NCI-H748 (cell line): ENCODE results near the gene MORN4.
A peak's percentile ranks its signal among the peaks of the same experiment; 100 is the strongest.

Source experiments
- DNase-seq: peaks from one replicate; lab custom pipeline; 2025; ENCODE audit not compliant: unreplicated experiment; lab: John Stamatoyannopoulos, UW

The MORN4 gene

DNA sequence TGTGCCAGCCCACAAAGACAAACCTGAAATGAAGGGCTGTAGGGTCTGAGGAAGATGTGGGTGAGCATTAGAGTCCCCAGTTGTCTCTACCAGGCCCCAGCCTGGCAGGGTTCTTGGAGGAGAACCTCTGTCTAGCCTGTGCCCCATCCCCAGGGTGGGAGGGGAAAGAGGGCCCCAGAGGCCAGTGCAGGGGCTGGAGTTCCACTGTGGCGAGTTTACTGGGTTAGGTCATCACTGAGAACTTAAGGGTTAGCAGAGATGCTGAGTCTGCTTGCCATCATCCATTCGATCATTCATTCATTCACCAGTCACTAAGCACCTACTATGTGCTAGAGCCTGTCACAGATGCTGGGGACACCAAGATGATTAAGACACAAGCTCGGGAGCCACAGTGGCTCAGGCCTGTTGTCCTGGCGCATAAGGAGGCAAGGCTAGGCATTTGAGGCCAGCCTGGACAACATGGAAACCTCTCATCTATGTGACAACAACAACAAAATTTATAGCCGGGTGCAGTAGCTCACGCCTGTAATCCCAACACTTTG lies 58.1 kb downstream of the MORN4 start:
- no peak for DNase-seq

GRCh38 chr10:97574374-97575126 lies 58.8 kb downstream of the MORN4 start:
- peak; percentile 44 for DNase-seq

DNA sequence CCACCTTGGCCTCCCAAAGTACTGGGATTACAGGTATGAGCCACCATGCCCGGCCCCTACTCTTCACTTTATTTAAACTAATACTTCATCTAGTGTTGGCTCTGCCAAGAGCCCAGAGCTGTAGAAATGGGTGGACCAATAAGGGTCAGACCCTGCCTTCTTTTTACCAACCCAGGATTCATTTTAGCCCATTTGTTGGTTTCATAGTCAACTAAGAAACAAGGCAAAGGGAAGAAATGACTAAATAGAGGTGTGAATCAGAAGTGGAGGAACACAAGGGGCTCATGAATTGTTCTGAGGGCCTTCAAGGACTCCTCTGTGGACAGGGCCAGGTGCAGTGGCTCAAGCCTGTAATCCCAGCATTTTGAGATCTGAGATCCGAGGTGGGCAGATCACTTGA lies 59.6 kb downstream of the MORN4 start:
- no peak for DNase-seq

- DNase-seq: no peak
Observed at GRCh38 chr10:97573021-97573420, 60.3 kb downstream of the MORN4 start.

DNA sequence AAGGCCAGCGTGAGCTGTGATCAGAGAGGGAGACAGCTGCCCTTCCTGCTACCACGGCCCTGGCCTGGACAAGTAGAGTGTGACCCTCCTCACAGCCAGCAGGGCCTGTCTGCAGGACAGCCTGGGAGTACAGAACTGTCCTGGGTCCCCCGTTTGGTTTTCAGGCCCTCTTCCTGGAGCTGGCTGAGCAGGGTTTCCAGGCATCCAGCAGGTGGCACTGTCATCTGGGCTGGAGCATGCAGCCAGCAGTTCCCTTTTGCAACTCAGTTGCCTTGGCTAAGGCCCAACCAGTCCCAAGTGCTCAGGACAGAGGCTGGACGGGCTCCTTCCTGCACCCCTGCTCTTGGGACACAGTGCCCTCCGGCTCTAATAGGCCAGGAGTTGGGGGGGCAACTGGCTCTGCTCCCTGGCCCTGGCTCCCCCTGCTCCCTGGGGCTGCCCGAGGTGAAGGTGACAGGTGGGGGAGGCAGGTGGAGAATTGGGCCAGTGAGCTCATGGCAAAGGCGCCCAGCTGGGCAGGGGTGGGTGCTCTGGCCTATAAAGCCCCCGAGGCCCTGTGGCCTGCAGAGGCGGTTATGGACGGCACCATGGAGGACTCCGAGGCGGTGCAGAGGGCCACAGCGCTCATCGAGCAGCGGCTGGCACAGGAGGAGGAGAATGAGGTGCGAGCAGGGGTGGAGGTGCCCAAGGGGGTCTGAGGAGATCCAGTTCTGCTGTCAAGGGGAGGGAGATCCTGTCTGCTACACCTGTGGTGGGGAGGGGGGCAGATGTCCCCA lies 60.9 kb downstream of the MORN4 start, which contains the start of gene ANKRD2:
ANKRD2 (plus strand) TSS at position 566 of the 776 bp plus-strand sequence; CDS start at position 576, 10 bp downstream.
- peak; percentile 22 for DNase-seq

DNA sequence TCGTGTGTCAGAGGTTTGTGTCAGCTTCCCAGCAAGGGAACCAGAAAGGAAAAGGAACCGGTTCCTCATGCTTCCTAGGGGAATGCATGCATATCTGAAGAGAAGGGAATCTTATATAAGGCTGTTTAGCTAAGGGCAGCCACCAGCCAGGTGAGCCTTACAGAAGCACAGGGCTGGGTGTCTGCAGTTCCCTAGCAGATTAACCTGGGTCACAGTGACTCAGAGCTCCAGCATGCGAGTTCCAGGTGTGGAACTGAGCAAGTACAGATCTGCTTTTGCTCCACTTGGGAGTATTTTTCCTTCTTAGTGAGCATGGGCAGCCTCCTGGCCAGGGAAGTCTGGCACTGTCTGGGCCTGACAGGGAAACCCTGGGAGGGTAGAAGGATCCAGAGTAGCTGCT lies 61.7 kb downstream of the MORN4 start:
- DNase-seq: no peak

DNA sequence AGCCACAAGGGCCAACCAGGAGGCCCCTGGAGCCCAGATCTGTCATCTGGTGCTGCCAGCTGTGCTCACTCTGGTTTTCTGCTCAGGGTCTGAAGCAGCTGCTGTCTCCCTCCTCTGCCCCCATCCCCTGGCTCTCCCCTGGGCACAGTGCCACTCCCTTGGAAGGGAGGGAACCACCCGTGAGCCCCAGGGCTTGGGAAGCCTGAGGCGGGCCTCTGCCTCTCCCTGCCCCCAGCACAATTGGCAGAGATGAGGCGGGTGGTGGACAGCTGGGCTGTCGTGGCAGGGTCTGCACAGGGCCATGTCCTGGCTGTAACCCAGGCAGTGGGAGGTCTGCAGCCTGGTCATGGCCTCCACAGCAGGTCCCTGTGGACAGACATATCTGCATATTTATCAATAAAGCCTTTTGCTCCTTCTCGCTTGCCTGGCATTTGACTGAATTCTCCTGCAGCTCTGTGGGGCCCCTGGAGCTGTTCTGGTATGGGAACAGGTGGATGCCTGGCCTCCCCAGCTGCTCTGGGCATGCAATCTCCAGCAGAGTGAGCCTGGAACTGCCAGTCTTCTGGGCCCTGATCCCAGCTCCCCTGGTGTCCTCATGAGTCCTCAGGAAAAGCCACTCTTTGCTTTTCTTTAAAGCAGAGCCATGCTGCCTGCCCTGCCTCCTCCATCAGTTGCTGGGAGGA lies 62.4 kb downstream of the MORN4 start:
- DNase-seq: no peak

DNA sequence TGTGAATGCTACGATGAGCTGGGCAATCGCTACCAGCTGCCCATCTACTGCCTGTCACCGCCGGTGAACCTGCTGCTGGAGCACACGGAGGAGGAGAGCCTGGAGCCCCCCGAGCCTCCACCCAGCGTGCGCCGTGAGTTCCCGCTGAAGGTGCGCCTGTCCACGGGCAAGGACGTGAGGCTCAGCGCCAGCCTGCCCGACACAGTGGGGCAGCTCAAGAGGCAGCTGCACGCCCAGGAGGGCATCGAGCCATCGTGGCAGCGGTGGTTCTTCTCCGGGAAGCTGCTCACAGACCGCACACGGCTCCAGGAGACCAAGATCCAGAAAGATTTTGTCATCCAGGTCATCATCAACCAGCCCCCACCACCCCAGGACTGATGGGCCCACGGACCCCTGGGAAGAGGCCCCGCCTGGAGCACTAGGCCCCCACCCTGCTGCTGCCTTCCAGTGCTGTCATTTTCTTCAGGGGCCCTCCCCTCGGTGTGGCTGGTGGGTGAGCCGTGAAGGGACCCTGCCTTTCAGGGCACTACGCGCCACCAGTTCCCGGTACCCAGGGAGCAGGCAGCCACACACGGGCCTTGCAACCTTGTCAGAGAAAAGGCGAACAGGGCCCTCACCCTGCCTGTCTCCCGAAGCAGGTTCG lies 63.0 kb downstream of the MORN4 start:
- DNase-seq: no peak

- no peak for DNase-seq
Observed at GRCh38 chr10:97567891-97568290, 65.4 kb downstream of the MORN4 start.

GRCh38 chr10:97566336-97566996 lies 66.8 kb downstream of the MORN4 start:
- DNase-seq: no peak

DNA sequence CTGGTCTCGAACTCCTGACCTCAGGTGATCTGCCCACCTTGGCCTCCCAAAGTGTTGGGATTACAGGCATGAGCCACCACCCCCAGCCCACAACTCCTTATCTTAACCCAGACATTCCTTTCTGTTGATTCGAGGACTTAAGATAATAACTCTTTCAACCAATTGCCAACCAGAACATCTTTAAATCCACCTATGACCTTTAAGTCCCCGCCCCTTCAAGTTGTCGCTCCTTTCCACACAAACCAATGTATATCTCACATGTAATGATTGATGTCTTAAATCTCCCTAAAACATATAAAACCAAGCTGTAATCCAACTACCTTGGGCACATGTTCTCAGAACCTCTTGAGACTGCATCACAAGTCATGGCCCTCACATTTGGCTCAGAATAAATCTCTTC lies 68.5 kb downstream of the MORN4 start:
- no peak for DNase-seq
